ENCODE results near the gene MST1R. TPM values are rescaled to one million over a fixed set of nuclear protein-coding genes. Genes with fewer than 3 reads are reported as not detected.

Gene MST1R
- total RNA-seq, 1 donor from 2014 or later = not detected

DNA sequence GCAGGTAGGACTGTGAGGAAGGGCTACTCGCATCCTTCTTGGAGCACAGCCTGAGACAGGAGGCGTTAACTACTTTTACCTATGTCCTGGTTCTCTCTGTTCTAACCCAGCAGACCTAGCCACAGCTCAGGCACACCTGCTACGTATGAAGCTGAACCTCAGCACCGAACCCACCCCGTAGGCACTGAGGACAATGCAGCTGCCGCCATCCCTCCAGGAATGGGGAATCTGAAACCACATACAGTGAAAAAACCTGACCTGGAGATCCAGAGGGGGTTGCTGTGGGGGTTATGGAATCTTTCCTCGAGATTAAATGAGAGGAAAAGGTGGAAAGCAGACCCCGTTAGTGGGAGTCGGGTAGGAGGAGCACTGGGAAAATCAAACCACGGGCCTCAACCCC lies 14.4 kb downstream of the MST1R start:
- intact Hi-C loops (cut with DNase I) = no loop called here
- no peaks in the 10 kb centered on the region for H3K36me3 ChIP-seq
- no peak overlapping the region for H3K27ac ChIP-seq
- TF ChIP-seq, protein P1, sequence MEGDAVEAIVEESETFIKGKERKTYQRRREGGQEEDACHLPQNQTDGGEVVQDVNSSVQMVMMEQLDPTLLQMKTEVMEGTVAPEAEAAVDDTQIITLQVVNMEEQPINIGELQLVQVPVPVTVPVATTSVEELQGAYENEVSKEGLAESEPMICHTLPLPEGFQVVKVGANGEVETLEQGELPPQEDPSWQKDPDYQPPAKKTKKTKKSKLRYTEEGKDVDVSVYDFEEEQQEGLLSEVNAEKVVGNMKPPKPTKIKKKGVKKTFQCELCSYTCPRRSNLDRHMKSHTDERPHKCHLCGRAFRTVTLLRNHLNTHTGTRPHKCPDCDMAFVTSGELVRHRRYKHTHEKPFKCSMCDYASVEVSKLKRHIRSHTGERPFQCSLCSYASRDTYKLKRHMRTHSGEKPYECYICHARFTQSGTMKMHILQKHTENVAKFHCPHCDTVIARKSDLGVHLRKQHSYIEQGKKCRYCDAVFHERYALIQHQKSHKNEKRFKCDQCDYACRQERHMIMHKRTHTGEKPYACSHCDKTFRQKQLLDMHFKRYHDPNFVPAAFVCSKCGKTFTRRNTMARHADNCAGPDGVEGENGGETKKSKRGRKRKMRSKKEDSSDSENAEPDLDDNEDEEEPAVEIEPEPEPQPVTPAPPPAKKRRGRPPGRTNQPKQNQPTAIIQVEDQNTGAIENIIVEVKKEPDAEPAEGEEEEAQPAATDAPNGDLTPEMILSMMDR (IDR thresholded peaks at IDR 0.05) = no peak
- H3K27me3 ChIP-seq = no peaks in the 10 kb centered on the region
- H3K9me3 ChIP-seq = no peaks in the 10 kb centered on the region
- no peak for DNase-seq (ENCODE audit: low spot score in 2 of 2)
- H3K4me1 ChIP-seq = no peaks in the 10 kb centered on the region
- H3K4me3 ChIP-seq = no peak overlapping the region

DNA sequence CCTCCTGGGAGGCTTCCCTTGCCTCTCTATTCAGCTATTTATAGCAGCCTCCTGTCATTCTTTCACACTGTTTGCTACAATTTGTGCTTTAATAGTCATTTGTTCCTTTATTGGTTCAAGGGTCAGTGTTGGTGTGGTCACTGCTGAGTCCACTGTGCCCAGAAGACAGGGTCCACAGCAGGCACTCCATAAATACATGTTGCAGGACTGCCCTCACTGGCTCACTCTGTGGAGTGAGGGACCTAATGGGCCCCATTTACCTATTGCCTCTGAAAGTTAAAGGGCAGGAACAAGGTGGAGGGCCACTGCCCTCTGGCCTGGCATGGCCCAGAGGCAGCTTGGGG lies 16.8 kb downstream of the MST1R start:
- intact Hi-C loops (cut with DNase I) = no loop called here
- H3K27ac ChIP-seq = no peak overlapping the region
- H3K4me1 ChIP-seq = no peaks in the 10 kb centered on the region
- TF ChIP-seq, protein P1 (IDR thresholded peaks at IDR 0.05) = no peak
- DNase-seq (ENCODE audit: low spot score in 2 of 2) = no peak
- no peaks in the 10 kb centered on the region for H3K9me3 ChIP-seq
- no peak overlapping the region for H3K4me3 ChIP-seq
- no peaks in the 10 kb centered on the region for H3K27me3 ChIP-seq
- H3K36me3 ChIP-seq = no peaks in the 10 kb centered on the region

DNA sequence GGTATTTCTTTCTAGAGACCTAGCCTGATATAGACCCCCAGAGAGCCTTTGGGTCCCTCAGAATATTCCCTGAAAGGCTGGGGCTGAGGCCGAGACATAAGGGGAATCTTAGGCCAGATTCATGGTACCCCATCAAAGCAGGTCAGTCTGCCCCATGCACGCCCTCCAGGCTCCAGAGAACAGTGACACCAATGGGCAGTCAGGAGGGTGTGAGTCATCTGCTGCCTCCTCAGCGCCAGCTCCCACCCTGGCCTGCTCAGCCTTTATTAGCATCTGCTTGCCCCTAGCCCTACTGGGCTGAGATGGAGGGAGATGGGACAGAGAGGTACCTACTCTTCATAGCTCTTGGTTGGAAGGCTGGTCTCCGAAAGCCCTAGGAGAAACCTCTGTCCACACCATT lies 19.7 kb downstream of the MST1R start:
- Histone ChIP-seq H3K27ac (no peak overlapping the region), H3K36me3 (no peaks in the 10 kb centered on the region), H3K4me3 (no peak overlapping the region), H3K9me3 (no peaks in the 10 kb centered on the region), H3K27me3 (no peaks in the 10 kb centered on the region), H3K4me1 (no peaks in the 10 kb centered on the region)
- intact Hi-C loops (cut with DNase I) = no loop called here
- TF ChIP-seq, protein P1 (IDR thresholded peaks at IDR 0.05) = no peak
- no peak for DNase-seq (ENCODE audit: low spot score in 2 of 2)

DNA sequence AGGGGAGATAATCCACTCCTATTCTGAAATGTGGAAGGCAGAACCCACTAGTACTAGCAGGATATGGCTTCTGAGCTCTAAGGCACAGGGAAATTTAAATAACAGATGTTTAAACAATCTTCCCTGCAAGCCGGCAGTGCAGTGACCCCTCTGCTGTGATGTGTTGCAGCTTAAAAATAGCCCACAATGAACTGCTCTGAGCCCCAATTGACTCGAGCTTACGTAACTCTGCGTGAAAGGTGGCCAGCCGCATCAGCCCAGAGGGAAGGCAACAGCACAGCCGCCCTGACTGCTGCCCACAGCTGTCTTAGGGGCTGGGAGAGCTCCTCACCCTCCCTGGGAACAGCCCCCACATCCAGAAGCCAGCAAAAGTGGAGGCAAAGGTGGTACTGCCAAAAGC lies 21.5 kb downstream of the MST1R start:
- TF ChIP-seq, protein P1 (IDR thresholded peaks at IDR 0.05) = no peak
- no peaks in the 10 kb centered on the region for H3K9me3 ChIP-seq
- intact Hi-C loops (cut with DNase I) = no loop called here
- no peak for DNase-seq (ENCODE audit: low spot score in 2 of 2)
- H3K27ac ChIP-seq = no peak overlapping the region
- no peaks in the 10 kb centered on the region for H3K36me3 ChIP-seq
- no peaks in the 10 kb centered on the region for H3K4me1 ChIP-seq
- H3K27me3 ChIP-seq = no peaks in the 10 kb centered on the region
- H3K4me3 ChIP-seq = no peak overlapping the region

DNA sequence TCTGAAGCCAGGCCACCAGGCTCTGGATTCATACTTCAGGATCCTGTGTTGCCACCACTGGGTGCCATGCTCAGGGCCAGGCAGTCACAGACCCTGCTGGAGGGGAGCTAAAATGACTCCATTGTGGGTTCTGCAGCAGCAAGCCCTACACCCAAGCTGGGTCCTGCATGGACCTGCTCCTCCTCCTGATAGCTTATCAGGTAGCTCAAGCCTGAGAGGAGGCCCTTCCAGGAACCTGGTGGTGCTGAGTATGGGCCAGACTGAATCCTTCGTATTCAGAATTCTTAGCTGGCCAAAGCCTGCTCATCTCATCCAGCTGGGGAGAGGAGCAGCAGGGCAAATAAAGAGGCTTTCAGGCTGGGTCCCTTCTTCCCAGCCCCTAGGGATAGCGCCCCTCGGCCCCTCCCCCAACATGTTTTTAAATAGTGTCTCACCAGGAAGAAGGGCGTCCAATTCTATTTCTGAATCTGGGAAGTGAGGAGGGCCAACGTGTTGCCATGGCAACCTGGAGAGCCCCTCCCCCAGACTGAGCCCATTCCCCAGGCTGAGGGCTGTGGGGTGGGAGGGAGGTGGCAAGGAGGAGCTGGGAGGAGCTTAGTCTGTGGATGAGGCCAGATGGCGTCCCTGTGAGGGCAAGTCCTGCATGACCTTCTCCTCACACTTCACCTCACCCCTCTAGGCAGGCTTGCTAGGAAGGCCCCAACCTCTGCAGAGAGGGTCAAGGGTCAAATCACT lies 22.9 kb downstream of the MST1R start:
- H3K27me3 ChIP-seq = no peaks in the 10 kb centered on the region
- H3K36me3 ChIP-seq = no peaks in the 10 kb centered on the region
- no peaks in the 10 kb centered on the region for H3K9me3 ChIP-seq
- no peak overlapping the region for H3K27ac ChIP-seq
- H3K4me3 ChIP-seq = no peak overlapping the region
- intact Hi-C loops (cut with DNase I) = no loop called here
- no peak for DNase-seq (ENCODE audit: low spot score in 2 of 2)
- H3K4me1 ChIP-seq = no peaks in the 10 kb centered on the region
- TF ChIP-seq, protein P1 (IDR thresholded peaks at IDR 0.05) = no peak

DNA sequence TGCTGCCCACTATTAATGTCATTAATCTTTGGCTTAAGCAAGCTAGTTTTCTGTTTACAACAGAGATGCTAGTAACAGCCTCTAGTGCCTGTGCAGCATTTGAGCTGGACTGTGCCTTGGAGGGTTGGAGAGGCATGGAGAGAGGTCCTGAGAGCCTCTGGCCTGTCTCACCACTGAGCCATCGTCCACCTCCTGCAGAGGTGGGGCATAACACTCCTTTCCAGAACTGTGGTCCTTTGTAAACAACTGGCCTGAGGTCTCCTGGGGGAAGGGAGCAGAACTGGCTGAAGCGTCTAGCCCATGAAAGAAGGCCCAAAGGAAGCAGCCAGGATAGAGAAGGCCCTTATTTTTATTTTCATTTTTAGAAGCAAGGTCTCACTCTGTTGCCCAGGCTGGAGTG lies 24.0 kb downstream of the MST1R start:
- DNase-seq (ENCODE audit: low spot score in 2 of 2) = no peak
- TF ChIP-seq, protein P1 (IDR thresholded peaks at IDR 0.05) = no peak
- Histone ChIP-seq H3K4me1 (no peaks in the 10 kb centered on the region), H3K9me3 (no peaks in the 10 kb centered on the region), H3K27ac (no peak overlapping the region), H3K4me3 (no peak overlapping the region), H3K36me3 (no peaks in the 10 kb centered on the region), H3K27me3 (no peaks in the 10 kb centered on the region)
- intact Hi-C loops (cut with DNase I) = no loop called here
